Tibial nerve (tissue), 4 donors: Measurements from ENCODE around the gene ZNF565. TPM values are rescaled to one million over a fixed set of nuclear protein-coding genes. Genes with fewer than 3 reads are reported as not detected.

Experiments used
- DNase-seq, 2 donors: peaks; one replicate each; pipeline ENCODE4 v3.0.0-alpha.2; 2019; ENCODE audit warnings: low spot score in 2 of 2
- H3K27ac ChIP-seq, 4 donors: fragments of 200-600 bp; sonication (generic) in 3 of 4; one replicate each; pipeline ENCODE4 v1.5.1; 2017 to 2019; ENCODE audit warnings: mild to moderate bottlenecking in 1 of 4
- H3K27me3 ChIP-seq, 2 donors: fragments of 200-600 bp; sonication (generic) in 1 of 2; one replicate each; pipeline versions ENCODE4 v1.5.1 to v1.6.0; 2017 to 2019
- H3K36me3 ChIP-seq, 3 donors: fragments of 200-600 bp; sonication (generic); one replicate each; pipeline ENCODE4 v1.5.1; 2018 to 2019
- H3K4me1 ChIP-seq, 4 donors: fragments of 200-600 bp; sonication (generic) in 3 of 4; one replicate each; pipeline ENCODE4 v1.5.1; 2017 to 2019
- H3K4me3 ChIP-seq, 4 donors: fragments of 200-600 bp; sonication (generic) in 3 of 4; one replicate each; pipeline ENCODE4 v1.5.1; 2017 to 2019; ENCODE audit warnings: mild to moderate bottlenecking in 1 of 4, moderate library complexity in 1 of 4
- H3K9me3 ChIP-seq, 4 donors: fragments of 200-600 bp; sonication (generic) in 3 of 4; one replicate each; pipeline ENCODE4 v1.5.1; 2017 to 2019
- EP300 ChIP-seq, 2 donors: sonication (generic); formaldehyde crosslinking; IDR thresholded peaks; one replicate each; pipeline ENCODE4 v1.6.1; 2017; ENCODE audit warnings: antibody characterized with exemption in 2 of 2, mild to moderate bottlenecking in 1 of 2
- POLR2A ChIP-seq, 2 donors: fragments of 450-650 bp; IDR thresholded peaks; one replicate each; pipeline ENCODE4 v1.6.1; 2017; ENCODE audit warnings: antibody characterized with exemption in 2 of 2, mild to moderate bottlenecking in 2 of 2, moderate library complexity in 2 of 2
- WGBS, 2 donors: methylation state at CpG; one replicate each; pipeline ENCODE4 v1.1.5; 2018; 5-methylcytosine and 5-hydroxymethylcytosine counted together
- total RNA-seq, 4 donors: library from RNA; depleted of rRNA; stranded (reverse); fragments of >200 nt; gene quantifications; one replicate each; pipeline ENCODE4 v1.1.0, GENCODE V29; 2016
- TF ChIP-seq, protein P1 (sequence below), 5 experiments: fragments of 200-600 bp in 3 of 5; fragments of 450-650 bp in 2 of 5; sonication (generic) in 3 of 5; IDR thresholded peaks; one replicate each; pipeline ENCODE4 v1.5.1; 2016 to 2019; ENCODE audit warnings: antibody characterized with exemption in 5 of 5, mild to moderate bottlenecking in 3 of 5, moderate library complexity in 2 of 5

The ZNF565 gene
- total RNA-seq, 4 donors from 2014 or later = 4.8 to 9.6 (median 6.9) TPM

DNA sequence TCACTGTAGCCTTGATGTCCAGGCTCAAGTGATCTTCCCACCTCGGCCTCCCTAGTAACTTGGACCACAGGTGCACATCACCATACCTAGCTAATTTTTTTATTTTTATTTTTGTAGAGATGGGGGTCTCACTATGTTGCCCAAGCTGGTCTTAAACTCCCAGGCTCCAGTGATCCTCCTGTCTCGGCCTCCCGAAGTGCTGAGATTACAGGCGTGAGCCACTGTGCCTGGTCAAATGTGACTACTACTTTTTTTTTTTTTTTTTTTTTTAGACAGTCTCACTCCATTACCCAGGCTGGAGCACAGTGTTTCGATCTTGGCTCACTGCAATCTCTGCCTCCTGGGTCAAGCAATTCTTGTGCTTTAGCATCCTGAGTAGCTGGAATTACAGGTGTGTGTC, 41.6 kb downstream of the ZNF565 start:
- TF ChIP-seq POLR2A (IDR thresholded peaks at IDR 0.05) (no peak), EP300 (IDR thresholded peaks at IDR 0.05) (no peak)
- TF ChIP-seq, protein P1, sequence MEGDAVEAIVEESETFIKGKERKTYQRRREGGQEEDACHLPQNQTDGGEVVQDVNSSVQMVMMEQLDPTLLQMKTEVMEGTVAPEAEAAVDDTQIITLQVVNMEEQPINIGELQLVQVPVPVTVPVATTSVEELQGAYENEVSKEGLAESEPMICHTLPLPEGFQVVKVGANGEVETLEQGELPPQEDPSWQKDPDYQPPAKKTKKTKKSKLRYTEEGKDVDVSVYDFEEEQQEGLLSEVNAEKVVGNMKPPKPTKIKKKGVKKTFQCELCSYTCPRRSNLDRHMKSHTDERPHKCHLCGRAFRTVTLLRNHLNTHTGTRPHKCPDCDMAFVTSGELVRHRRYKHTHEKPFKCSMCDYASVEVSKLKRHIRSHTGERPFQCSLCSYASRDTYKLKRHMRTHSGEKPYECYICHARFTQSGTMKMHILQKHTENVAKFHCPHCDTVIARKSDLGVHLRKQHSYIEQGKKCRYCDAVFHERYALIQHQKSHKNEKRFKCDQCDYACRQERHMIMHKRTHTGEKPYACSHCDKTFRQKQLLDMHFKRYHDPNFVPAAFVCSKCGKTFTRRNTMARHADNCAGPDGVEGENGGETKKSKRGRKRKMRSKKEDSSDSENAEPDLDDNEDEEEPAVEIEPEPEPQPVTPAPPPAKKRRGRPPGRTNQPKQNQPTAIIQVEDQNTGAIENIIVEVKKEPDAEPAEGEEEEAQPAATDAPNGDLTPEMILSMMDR (IDR thresholded peaks at IDR 0.05) = no peak
- no peaks in the 10 kb centered on the region for H3K36me3 ChIP-seq
- no peak for DNase-seq
- no peaks in the 10 kb centered on the region for H3K9me3 ChIP-seq
- H3K27me3 ChIP-seq = no peaks in the 10 kb centered on the region
- peaks cover 0 to 7% (median 0%) of the 10 kb centered on the region in 4 donors for H3K4me1 ChIP-seq
- H3K4me3 ChIP-seq = no peak overlapping the region
- 89 to 90% methylated on average over 5 of the region's 5 CpGs for WGBS, 2 donors
- H3K27ac ChIP-seq = no peak overlapping the region

DNA sequence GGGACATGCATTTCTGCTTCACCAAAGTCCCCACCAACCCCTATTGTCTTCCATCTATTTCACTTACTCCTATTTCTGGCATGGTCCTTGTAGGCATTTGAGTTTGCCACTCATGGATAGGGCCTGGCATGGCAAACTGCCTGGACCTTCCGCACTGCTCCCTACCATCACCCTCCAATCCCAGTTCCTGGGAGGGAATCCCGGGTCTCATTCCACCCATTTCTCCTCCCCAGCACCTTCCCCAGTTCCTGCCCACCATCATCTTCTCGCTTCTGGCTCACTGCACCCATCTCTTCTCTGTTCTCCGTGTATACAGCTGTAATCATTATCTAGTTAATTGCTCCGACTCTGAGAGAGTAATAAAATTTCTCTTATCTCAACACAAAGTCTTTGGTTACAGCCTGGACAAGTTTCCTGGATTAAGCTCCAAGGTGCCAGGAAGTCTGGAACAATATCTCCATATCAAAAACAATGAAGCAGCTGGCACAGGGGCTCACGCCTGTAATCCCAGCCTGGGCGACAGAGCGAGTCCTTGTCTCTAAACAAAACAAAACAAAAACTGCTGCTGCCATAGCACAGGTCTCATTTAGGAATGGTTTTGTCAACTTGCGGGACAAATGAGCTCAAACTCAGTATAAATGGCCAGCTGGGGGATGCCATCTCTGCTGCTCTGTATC, 45.2 kb downstream of the ZNF565 start:
- no peaks in the 10 kb centered on the region for H3K9me3 ChIP-seq
- H3K36me3 ChIP-seq = peaks cover 0 to 12% (median 0%) of the 10 kb centered on the region in 3 donors
- H3K27me3 ChIP-seq = no peaks in the 10 kb centered on the region
- H3K4me3 ChIP-seq = no peak overlapping the region
- H3K4me1 ChIP-seq = peaks cover 0 to 7% (median 0%) of the 10 kb centered on the region in 4 donors
- 57% methylated on average over 9 of the region's 9 CpGs for WGBS, 2 donors
- peak overlapping the region in 3 of 4 donors; percentile 36 to 71 (median 46) for H3K27ac ChIP-seq
- no peak for TF ChIP-seq POLR2A (IDR thresholded peaks at IDR 0.05)
- TF ChIP-seq, protein P1 (IDR thresholded peaks at IDR 0.05) = no peak
- TF ChIP-seq EP300 (IDR thresholded peaks at IDR 0.05) = peak in 1 of 2 donors; percentile 15
- DNase-seq = no peak

DNA sequence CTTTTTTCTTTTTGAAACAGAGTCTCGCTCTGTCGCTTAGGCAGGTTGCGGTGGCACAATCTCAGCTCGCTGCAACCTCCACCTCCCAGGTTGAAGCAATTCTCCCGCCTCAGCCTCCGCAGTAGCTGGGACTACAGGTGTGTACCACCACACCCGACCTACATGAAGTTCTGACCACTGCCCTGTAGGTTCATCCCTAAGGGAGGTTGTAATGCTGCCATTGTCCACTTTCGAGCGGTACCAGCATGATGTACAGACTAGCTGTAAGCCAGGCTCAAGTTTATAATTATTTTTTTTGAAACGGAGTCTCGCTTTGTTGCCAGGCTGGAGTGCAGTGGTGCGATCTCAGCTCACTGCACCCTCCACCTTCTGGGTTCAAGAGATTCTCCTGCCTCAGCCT, 50.7 kb downstream of the ZNF565 start:
- H3K9me3 ChIP-seq = no peaks in the 10 kb centered on the region
- no peaks in the 10 kb centered on the region for H3K4me1 ChIP-seq
- 90 to 98% methylated on average over 12 of the region's 12 CpGs for WGBS, 2 donors
- H3K36me3 ChIP-seq = peaks cover 0 to 19% (median 0%) of the 10 kb centered on the region in 3 donors
- no peak overlapping the region for H3K4me3 ChIP-seq
- H3K27ac ChIP-seq = no peak overlapping the region
- no peaks in the 10 kb centered on the region for H3K27me3 ChIP-seq
- no peak for DNase-seq
- TF ChIP-seq EP300 (IDR thresholded peaks at IDR 0.05) (no peak), POLR2A (IDR thresholded peaks at IDR 0.05) (no peak)
- TF ChIP-seq, protein P1 (IDR thresholded peaks at IDR 0.05) = no peak

DNA sequence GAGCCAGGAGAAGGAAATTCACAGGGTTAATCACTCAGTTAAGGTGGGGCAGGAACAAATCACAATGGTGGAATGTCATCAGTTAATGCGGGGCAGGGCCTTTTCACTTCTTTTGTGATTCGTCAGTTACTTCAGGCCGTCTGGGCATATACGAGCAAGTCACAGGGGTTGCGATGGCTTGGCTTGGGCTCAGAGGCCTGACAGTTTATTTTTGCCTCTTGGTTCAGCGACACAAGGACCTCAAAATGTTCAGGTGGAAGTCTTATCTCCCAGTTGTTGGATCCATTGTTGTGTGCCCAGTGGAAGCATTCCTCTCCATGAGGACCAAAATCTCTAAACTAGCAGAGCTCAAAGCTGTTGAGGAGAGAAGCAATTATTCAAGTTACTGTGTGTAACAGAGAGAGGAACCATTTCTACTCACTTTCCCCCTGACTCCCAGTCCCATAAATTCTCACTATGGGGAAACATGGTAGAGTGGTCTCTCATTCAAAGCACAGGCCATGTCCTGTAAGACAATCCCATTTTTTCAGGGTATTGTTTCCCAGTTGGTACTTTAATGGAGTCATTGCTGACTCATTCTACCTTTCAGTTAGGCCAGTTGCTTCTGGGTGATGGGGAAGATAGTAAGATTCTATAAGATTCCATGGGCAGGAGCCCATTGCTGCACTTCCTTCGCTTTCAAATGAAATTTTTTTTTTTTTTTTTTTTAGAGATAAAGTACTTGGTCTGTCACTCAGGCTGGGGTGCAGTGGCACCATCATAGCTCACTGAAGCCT, 53.5 kb downstream of the ZNF565 start:
- H3K27ac ChIP-seq = no peak overlapping the region
- peaks cover 0 to 15% (median 0%) of the 10 kb centered on the region in 3 donors for H3K36me3 ChIP-seq
- DNase-seq = no peak
- no peaks in the 10 kb centered on the region for H3K27me3 ChIP-seq
- H3K9me3 ChIP-seq = no peaks in the 10 kb centered on the region
- peaks cover 0 to 4% (median 0%) of the 10 kb centered on the region in 4 donors for H3K4me1 ChIP-seq
- H3K4me3 ChIP-seq = no peak overlapping the region
- TF ChIP-seq POLR2A (IDR thresholded peaks at IDR 0.05) (no peak), EP300 (IDR thresholded peaks at IDR 0.05) (no peak)
- TF ChIP-seq, protein P1 (IDR thresholded peaks at IDR 0.05) = no peak
- WGBS, 2 donors = 72 to 82% methylated on average over 7 of the region's 7 CpGs

DNA sequence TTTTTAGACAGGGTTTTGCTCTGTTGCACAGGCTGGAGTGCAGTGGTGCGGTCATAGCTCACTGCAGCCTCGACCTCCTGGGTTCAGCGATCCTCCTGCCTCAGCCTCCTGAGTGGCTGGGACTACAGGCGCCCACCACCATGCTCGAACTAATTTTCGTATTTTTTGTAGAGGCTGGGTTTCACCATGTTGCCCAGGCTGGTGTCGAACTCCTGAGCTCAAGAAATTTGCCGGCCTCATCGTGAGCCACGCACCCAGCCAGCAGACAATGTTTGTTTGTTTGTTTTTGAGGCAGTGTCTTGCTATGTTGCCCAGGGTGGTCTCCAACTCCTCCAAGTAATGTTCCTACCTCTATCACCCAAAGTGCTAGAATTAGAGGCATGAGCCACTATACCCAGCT, 61.3 kb downstream of the ZNF565 start:
- DNase-seq = no peak
- TF ChIP-seq, protein P1 (IDR thresholded peaks at IDR 0.05) = no peak
- Histone ChIP-seq H3K9me3 (no peaks in the 10 kb centered on the region), H3K4me1 (peaks cover 0 to 32% (median 4%) of the 10 kb centered on the region in 4 donors), H3K27me3 (no peaks in the 10 kb centered on the region), H3K36me3 (peaks cover 0 to 36% (median 9%) of the 10 kb centered on the region in 3 donors), H3K27ac (peak overlapping the region; percentile 90 to 98 (median 94)), H3K4me3 (peak overlapping the region in 2 of 4 donors; percentile 58 to 68)
- 91 to 94% methylated on average over 10 of the region's 10 CpGs for whole genome bisulfite sequencing, 2 donors
